GM13977 (cell line): Measurements from ENCODE around the gene CLSTN2.

Experiments
- DNase-seq: peaks from one replicate; pipeline ENCODE4 v3.0.0; 2012; ENCODE audit warnings: low spot score
- CTCF ChIP-seq: IDR thresholded peaks from 2 replicates; pipeline ENCODE4 v1.5.1; 2012; ENCODE audit warnings: mild to moderate bottlenecking, control low read depth; ENCODE audit not compliant: insufficient read depth; ENCODE audit errors: extremely low read depth, missing control alignments
- in situ Hi-C: fragments of 300-500 bp; cut with MboI; formaldehyde crosslinking; loops from one replicate; pipeline ENCODE4 v1.12.0; 2022; ENCODE audit warnings: low sequenced_read_pairs, low pct_unique_long_range_greater_than_20kb, mixed read lengths, inconsistent platforms; ENCODE audit not compliant: unreplicated experiment

CLSTN2 gene

GRCh38 chr3:140204271-140204984 lies 269.4 kb downstream of the CLSTN2 start:
- in situ Hi-C loops: no loop called here
- TF ChIP-seq CTCF: no peak
- DNase-seq: no peak

GRCh38 chr3:140205598-140205997 lies 270.6 kb downstream of the CLSTN2 start:
- TF ChIP-seq CTCF: no peak
- in situ Hi-C loops: no loop called here
- DNase-seq: no peak

GRCh38 chr3:140206196-140207040 lies 271.4 kb downstream of the CLSTN2 start:
- in situ Hi-C loops: no loop called here
- TF ChIP-seq CTCF: no peak
- DNase-seq: peak; percentile 11

GRCh38 chr3:140207541-140207940 lies 272.6 kb downstream of the CLSTN2 start:
- DNase-seq: no peak
- TF ChIP-seq CTCF: no peak
- in situ Hi-C loops: no loop called here

- peak; percentile 45 for TF ChIP-seq CTCF
- DNase-seq: peak; percentile 43
- in situ Hi-C loops: no loop called here
Measured at GRCh38 chr3:140216249-140216648, 281.3 kb downstream of the CLSTN2 start.

- no peak for DNase-seq
- TF ChIP-seq CTCF: no peak
- in situ Hi-C loops: no loop called here
Measured at GRCh38 chr3:140219291-140219690, 284.3 kb downstream of the CLSTN2 start.
